Tibial nerve (tissue), 4 donors: Measurements from ENCODE around the gene GRM3.

Source experiments
- EP300 ChIP-seq, 2 donors: sonication (generic); formaldehyde crosslinking; IDR thresholded peaks; one replicate each; pipeline ENCODE4 v1.6.1; 2017; ENCODE audit warnings: antibody characterized with exemption in 2 of 2, mild to moderate bottlenecking in 1 of 2
- POLR2A ChIP-seq, 2 donors: fragments of 450-650 bp; IDR thresholded peaks; one replicate each; pipeline ENCODE4 v1.6.1; 2017; ENCODE audit warnings: antibody characterized with exemption in 2 of 2, mild to moderate bottlenecking in 2 of 2, moderate library complexity in 2 of 2
- TF ChIP-seq, protein P1 (sequence below), 5 experiments: fragments of 200-600 bp in 3 of 5; fragments of 450-650 bp in 2 of 5; sonication (generic) in 3 of 5; IDR thresholded peaks; one replicate each; pipeline ENCODE4 v1.5.1; 2016 to 2019; ENCODE audit warnings: antibody characterized with exemption in 5 of 5, mild to moderate bottlenecking in 3 of 5, moderate library complexity in 2 of 5

DNA sequence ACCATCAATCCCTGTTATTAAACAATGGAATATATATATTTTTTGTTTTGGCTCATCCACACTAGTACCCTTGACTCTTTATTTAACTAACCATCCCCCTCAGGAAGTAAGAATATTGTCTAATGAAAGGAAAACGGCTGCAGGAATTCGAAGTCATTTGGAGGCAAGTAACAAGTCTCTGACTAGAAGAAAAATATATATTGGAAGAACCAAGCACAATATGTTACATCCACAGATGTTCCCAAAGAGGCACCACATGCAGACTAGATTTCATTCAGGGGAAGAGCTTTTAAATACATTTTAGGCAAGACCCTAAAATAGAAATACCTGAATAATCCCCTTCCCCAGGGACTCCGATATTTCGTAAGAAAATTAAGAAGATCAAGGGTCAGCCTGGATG lies 104.5 kb downstream of the GRM3 start:
- TF ChIP-seq, protein P1, sequence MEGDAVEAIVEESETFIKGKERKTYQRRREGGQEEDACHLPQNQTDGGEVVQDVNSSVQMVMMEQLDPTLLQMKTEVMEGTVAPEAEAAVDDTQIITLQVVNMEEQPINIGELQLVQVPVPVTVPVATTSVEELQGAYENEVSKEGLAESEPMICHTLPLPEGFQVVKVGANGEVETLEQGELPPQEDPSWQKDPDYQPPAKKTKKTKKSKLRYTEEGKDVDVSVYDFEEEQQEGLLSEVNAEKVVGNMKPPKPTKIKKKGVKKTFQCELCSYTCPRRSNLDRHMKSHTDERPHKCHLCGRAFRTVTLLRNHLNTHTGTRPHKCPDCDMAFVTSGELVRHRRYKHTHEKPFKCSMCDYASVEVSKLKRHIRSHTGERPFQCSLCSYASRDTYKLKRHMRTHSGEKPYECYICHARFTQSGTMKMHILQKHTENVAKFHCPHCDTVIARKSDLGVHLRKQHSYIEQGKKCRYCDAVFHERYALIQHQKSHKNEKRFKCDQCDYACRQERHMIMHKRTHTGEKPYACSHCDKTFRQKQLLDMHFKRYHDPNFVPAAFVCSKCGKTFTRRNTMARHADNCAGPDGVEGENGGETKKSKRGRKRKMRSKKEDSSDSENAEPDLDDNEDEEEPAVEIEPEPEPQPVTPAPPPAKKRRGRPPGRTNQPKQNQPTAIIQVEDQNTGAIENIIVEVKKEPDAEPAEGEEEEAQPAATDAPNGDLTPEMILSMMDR (IDR thresholded peaks at IDR 0.05): no peak
- no peak for TF ChIP-seq POLR2A (IDR thresholded peaks at IDR 0.05)
- no peak for TF ChIP-seq EP300 (IDR thresholded peaks at IDR 0.05)
